Measurements from ENCODE around the gene SENP6. TPM values are rescaled to one million over a fixed set of nuclear protein-coding genes. Genes with fewer than 3 reads are reported as not detected.
"Not testable (repeated sequence)": the region's sequence is repeated elsewhere in the genome, so short reads cannot be mapped to it uniquely, and the experiment has no call there.

Gene SENP6
- total RNA-seq, 3 donors from 2014 or later = 56.6 to 67.7 (median 57.4) TPM

- ATAC-seq; H3K4me3 Mint-ChIP-seq; DNase-seq; H3K4me1 Mint-ChIP-seq (ENCODE audit: low read depth); H3K36me3 Mint-ChIP-seq (ENCODE audit: insufficient read depth); H3K9me3 Mint-ChIP-seq; H3K27me3 Mint-ChIP-seq (ENCODE audit: low read depth): not testable (repeated sequence)
These were observed 129.3 kb downstream of the SENP6 start for GRCh38 chr6:75731029-75731428.

GRCh38 chr6:75735491-75736186 lies 134.0 kb downstream of the SENP6 start:
- no peaks in the 10 kb centered on the region for H3K4me1 Mint-ChIP-seq (ENCODE audit: low read depth)
- no peaks in the 10 kb centered on the region for H3K9me3 Mint-ChIP-seq
- DNase-seq = no peak
- H3K36me3 Mint-ChIP-seq (ENCODE audit: insufficient read depth) = no peaks in the 10 kb centered on the region
- peaks cover 4% of the 10 kb centered on the region for H3K27me3 Mint-ChIP-seq (ENCODE audit: low read depth)
- H3K4me3 Mint-ChIP-seq = no peak overlapping the region
- no peak for ATAC-seq

- ATAC-seq (no peak), DNase-seq (no peak)
- Mint-ChIP-seq H3K4me1 (ENCODE audit: low read depth) (peaks cover 5% of the 10 kb centered on the region), H3K36me3 (ENCODE audit: insufficient read depth) (no peaks in the 10 kb centered on the region), H3K9me3 (no peaks in the 10 kb centered on the region), H3K4me3 (no peak overlapping the region), H3K27me3 (ENCODE audit: low read depth) (peaks cover 41% of the 10 kb centered on the region)
These were observed 142.3 kb downstream of the SENP6 start for GRCh38 chr6:75743971-75744370.

- peaks cover 8% of the 10 kb centered on the region for H3K4me1 Mint-ChIP-seq (ENCODE audit: low read depth)
- H3K27me3 Mint-ChIP-seq (ENCODE audit: low read depth) = peaks cover 45% of the 10 kb centered on the region
- H3K36me3 Mint-ChIP-seq (ENCODE audit: insufficient read depth) = no peaks in the 10 kb centered on the region
- no peaks in the 10 kb centered on the region for H3K9me3 Mint-ChIP-seq
- ATAC-seq (no peak), DNase-seq (no peak)
- H3K4me3 Mint-ChIP-seq = no peak overlapping the region
These were observed 143.7 kb downstream of the SENP6 start for GRCh38 chr6:75745404-75745803.

GRCh38 chr6:75746221-75746620 lies 144.5 kb downstream of the SENP6 start:
- H3K9me3 Mint-ChIP-seq = no peaks in the 10 kb centered on the region
- ATAC-seq (no peak), DNase-seq (no peak)
- peaks cover 53% of the 10 kb centered on the region for H3K27me3 Mint-ChIP-seq (ENCODE audit: low read depth)
- H3K4me3 Mint-ChIP-seq = no peak overlapping the region
- peaks cover 8% of the 10 kb centered on the region for H3K4me1 Mint-ChIP-seq (ENCODE audit: low read depth)
- H3K36me3 Mint-ChIP-seq (ENCODE audit: insufficient read depth) = no peaks in the 10 kb centered on the region

- H3K4me3 Mint-ChIP-seq = no peak overlapping the region
- peaks cover 47% of the 10 kb centered on the region for H3K27me3 Mint-ChIP-seq (ENCODE audit: low read depth)
- no peak for ATAC-seq
These were observed 145.7 kb downstream of the SENP6 start for GRCh38 chr6:75747152-75747992.

GRCh38 chr6:75748003-75748742 lies 146.5 kb downstream of the SENP6 start:
- no peak for DNase-seq
- Mint-ChIP-seq H3K4me3 (peak overlapping the region; percentile 84), H3K9me3 (no peaks in the 10 kb centered on the region), H3K36me3 (ENCODE audit: insufficient read depth) (no peaks in the 10 kb centered on the region), H3K27me3 (ENCODE audit: low read depth) (peaks cover 46% of the 10 kb centered on the region), H3K4me1 (ENCODE audit: low read depth) (peaks cover 8% of the 10 kb centered on the region)
- peak; percentile 6 to 27 for ATAC-seq

More at GRCh38 chr6:75747152-75747992, 145.7 kb downstream of the SENP6 start:
- Mint-ChIP-seq H3K9me3 (no peaks in the 10 kb centered on the region), H3K36me3 (ENCODE audit: insufficient read depth) (no peaks in the 10 kb centered on the region), H3K4me1 (ENCODE audit: low read depth) (peaks cover 8% of the 10 kb centered on the region)
- no peak for DNase-seq

- peaks cover 8% of the 10 kb centered on the region for H3K4me1 Mint-ChIP-seq (ENCODE audit: low read depth)
- H3K36me3 Mint-ChIP-seq (ENCODE audit: insufficient read depth) = no peaks in the 10 kb centered on the region
- peaks cover 46% of the 10 kb centered on the region for H3K27me3 Mint-ChIP-seq (ENCODE audit: low read depth)
- peak within 1 kb of the TSS; percentile 91 for H3K4me3 Mint-ChIP-seq
- DNase-seq (peak; percentile 22), ATAC-seq (peak; percentile 81 to 83)
- no peaks in the 10 kb centered on the region for H3K9me3 Mint-ChIP-seq
These were observed 147.3 kb downstream of the SENP6 start, which contains the start of gene MYO6 for GRCh38 chr6:75748743-75749538. Gene MYO6, plus strand, starts transcription at chr6:75749239. Its CDS starts 68,309 bp downstream, at chr6:75817548.

GRCh38 chr6:75751443-75751842 lies 149.8 kb downstream of the SENP6 start:
- H3K4me3 Mint-ChIP-seq = no peak overlapping the region
- no peaks in the 10 kb centered on the region for H3K36me3 Mint-ChIP-seq (ENCODE audit: insufficient read depth)
- DNase-seq = no peak
- H3K9me3 Mint-ChIP-seq = no peaks in the 10 kb centered on the region
- no peak for ATAC-seq
- H3K27me3 Mint-ChIP-seq (ENCODE audit: low read depth) = peaks cover 33% of the 10 kb centered on the region
- peaks cover 8% of the 10 kb centered on the region for H3K4me1 Mint-ChIP-seq (ENCODE audit: low read depth)

GRCh38 chr6:75752365-75752764 lies 150.7 kb downstream of the SENP6 start:
- peaks cover 8% of the 10 kb centered on the region for H3K4me1 Mint-ChIP-seq (ENCODE audit: low read depth)
- no peak for ATAC-seq
- H3K4me3 Mint-ChIP-seq = no peak overlapping the region
- DNase-seq = no peak
- peaks cover 27% of the 10 kb centered on the region for H3K27me3 Mint-ChIP-seq (ENCODE audit: low read depth)
- no peaks in the 10 kb centered on the region for H3K36me3 Mint-ChIP-seq (ENCODE audit: insufficient read depth)
- no peaks in the 10 kb centered on the region for H3K9me3 Mint-ChIP-seq

- DNase-seq = no peak
- no peaks in the 10 kb centered on the region for H3K36me3 Mint-ChIP-seq (ENCODE audit: insufficient read depth)
- ATAC-seq = no peak
- H3K4me1 Mint-ChIP-seq (ENCODE audit: low read depth) = no peaks in the 10 kb centered on the region
- no peaks in the 10 kb centered on the region for H3K9me3 Mint-ChIP-seq
- H3K27me3 Mint-ChIP-seq (ENCODE audit: low read depth) = peaks cover 12% of the 10 kb centered on the region
- H3K4me3 Mint-ChIP-seq = no peak overlapping the region
These were observed 154.0 kb downstream of the SENP6 start for GRCh38 chr6:75755704-75756103.

GRCh38 chr6:75757295-75757694 lies 155.6 kb downstream of the SENP6 start:
- DNase-seq (no peak), ATAC-seq (no peak)
- no peaks in the 10 kb centered on the region for H3K36me3 Mint-ChIP-seq (ENCODE audit: insufficient read depth)
- H3K27me3 Mint-ChIP-seq (ENCODE audit: low read depth) = peaks cover 11% of the 10 kb centered on the region
- H3K4me3 Mint-ChIP-seq = no peak overlapping the region
- H3K9me3 Mint-ChIP-seq = no peaks in the 10 kb centered on the region
- H3K4me1 Mint-ChIP-seq (ENCODE audit: low read depth) = no peaks in the 10 kb centered on the region

- Mint-ChIP-seq H3K9me3 (no peaks in the 10 kb centered on the region), H3K4me1 (ENCODE audit: low read depth) (no peaks in the 10 kb centered on the region), H3K4me3 (no peak overlapping the region), H3K27me3 (ENCODE audit: low read depth) (peaks cover 11% of the 10 kb centered on the region), H3K36me3 (ENCODE audit: insufficient read depth) (no peaks in the 10 kb centered on the region)
- ATAC-seq (no peak), DNase-seq (no peak)
These were observed 156.4 kb downstream of the SENP6 start for GRCh38 chr6:75758061-75758460.

GRCh38 chr6:75759207-75759606 lies 157.5 kb downstream of the SENP6 start:
- ATAC-seq = no peak
- Mint-ChIP-seq H3K4me1 (ENCODE audit: low read depth) (no peaks in the 10 kb centered on the region), H3K27me3 (ENCODE audit: low read depth) (peaks cover 14% of the 10 kb centered on the region), H3K36me3 (ENCODE audit: insufficient read depth) (no peaks in the 10 kb centered on the region), H3K9me3 (no peaks in the 10 kb centered on the region), H3K4me3 (no peak overlapping the region)
- no peak for DNase-seq
